MCF 10A (cell line): ENCODE results near the gene HCRTR1. TPM values are rescaled to one million over a fixed set of nuclear protein-coding genes. Genes with fewer than 3 reads are reported as not detected.

ENCODE experiments used
- BruUV-seq: library from RNA; stranded (reverse); fragments of 400-500 nt; replicated peaks from 2 replicates; lab custom pipeline; 2021; lab: Mats Ljungman, UMichigan
- CTCF ChIA-PET: fragments of 300-600 bp; sonication (Branson Sonifier 250); formaldehyde crosslinking; extraction: SDS; loops from one replicate; lab custom pipeline; 2021; ENCODE audit warnings: antibody characterized with exemption, inconsistent platforms; lab: Yijun Ruan, JAX
- POLR2A ChIA-PET: fragments of 300-600, 350-650 bp; sonication (Branson Sonifier 250); formaldehyde crosslinking; extraction: SDS; loops from one replicate; lab custom pipeline; 2020; ENCODE audit warnings: antibody characterized with exemption, inconsistent platforms; lab: Yijun Ruan, JAX
- DNase-seq: peaks from one replicate; pipeline ENCODE4 v3.0.0-alpha.2; 2018; ENCODE audit not compliant: unreplicated experiment
- H3K27ac Mint-ChIP-seq: one replicate; pipeline ENCODE4 v1.8.0; 2022; ENCODE audit warnings: mild to moderate bottlenecking, low read depth, mixed read lengths; ENCODE audit not compliant: unreplicated experiment
- H3K27me3 Mint-ChIP-seq: one replicate; pipeline ENCODE4 v1.8.0; 2022; ENCODE audit warnings: mixed read lengths; ENCODE audit not compliant: insufficient read depth, unreplicated experiment
- H3K36me3 Mint-ChIP-seq: one replicate; pipeline ENCODE4 v1.8.0; 2022; ENCODE audit warnings: mild to moderate bottlenecking, moderate library complexity, mixed read lengths; ENCODE audit not compliant: insufficient read depth, unreplicated experiment
- H3K4me1 Mint-ChIP-seq: one replicate; pipeline ENCODE4 v1.8.0; 2022; ENCODE audit warnings: mixed read lengths; ENCODE audit not compliant: insufficient read depth, unreplicated experiment
- H3K4me3 Mint-ChIP-seq: one replicate; pipeline ENCODE4 v1.8.0; 2022; ENCODE audit warnings: mild to moderate bottlenecking, moderate library complexity, mixed read lengths; ENCODE audit not compliant: unreplicated experiment
- H3K9me3 Mint-ChIP-seq: one replicate; pipeline ENCODE4 v1.8.0; 2022; ENCODE audit warnings: mixed read lengths; ENCODE audit not compliant: unreplicated experiment
- CTCF ChIP-seq: fragments of 200-600 bp; IDR thresholded peaks from one replicate; pipeline ENCODE4 v1.8.0; 2022; ENCODE audit warnings: antibody characterized with exemption, mild to moderate bottlenecking; ENCODE audit not compliant: unreplicated experiment
- intact Hi-C: fragments of 100-400 bp; cut with micrococcal nuclease; formaldehyde crosslinking; loops from 2 replicates; pipeline ENCODE4 v1.14.1; 2022
- total RNA-seq: library from RNA; stranded (reverse); gene quantifications from 2 replicates; pipeline ENCODE4 v1.2.3, GENCODE V29; 2022

Gene HCRTR1
- total RNA-seq, 1 experiment from 2014 or later: not detected

DNA sequence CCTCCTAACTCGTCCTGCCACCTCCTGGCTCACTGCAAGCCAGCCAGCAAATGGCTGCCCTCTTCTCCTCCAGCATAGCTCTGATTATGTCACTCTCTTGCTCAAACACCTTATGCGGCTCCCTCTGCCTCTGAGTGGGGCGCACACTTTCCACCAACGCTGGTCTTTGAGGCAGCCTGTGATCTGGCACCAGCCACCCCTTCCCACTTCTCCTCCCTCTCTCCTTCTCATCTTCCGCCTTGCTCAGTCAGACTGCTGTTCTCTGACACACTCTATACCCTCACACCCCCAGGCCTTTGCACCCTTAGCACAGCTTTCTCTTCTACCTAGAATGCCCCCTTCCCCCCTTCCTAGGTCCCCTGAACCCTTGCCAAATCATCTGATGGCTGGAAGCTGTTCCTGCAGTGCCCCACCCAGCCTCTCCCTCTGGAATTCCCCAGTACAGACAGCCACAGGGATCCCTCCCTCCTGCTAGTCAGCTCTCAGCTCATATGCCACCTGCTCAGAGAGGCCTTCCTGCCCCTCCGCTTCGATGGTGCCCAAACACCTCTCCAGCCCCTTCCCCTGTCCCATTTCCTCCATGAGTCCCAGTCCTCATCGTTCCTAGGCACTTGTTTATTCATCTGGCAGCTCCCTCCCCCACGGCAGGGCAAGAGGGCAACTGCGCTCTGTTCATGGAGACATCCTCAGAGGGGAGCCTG lies 48.9 kb downstream of the HCRTR1 start:
- BruUV-seq: no TSS peak
- Mint-ChIP-seq H3K36me3 (peaks cover 29% of the 10 kb centered on the region), H3K27ac (peak overlapping the region; percentile 67), H3K27me3 (no peaks in the 10 kb centered on the region), H3K4me3 (peak overlapping the region; percentile 44), H3K4me1 (peaks cover 45% of the 10 kb centered on the region), H3K9me3 (no peaks in the 10 kb centered on the region)
- no peak for TF ChIP-seq CTCF
- intact Hi-C loops: loop anchor here (1.0 to 10.0 kb wide), 3 partner anchors 35 to 298 kb away; no protein-coding TSS in a partner anchor
- POLR2A ChIA-PET: interaction anchor here (0.6 to 5.2 kb wide), 23 partner anchors 10 to 298 kb away, joined by 3 to 44 read pairs (median 4); partner anchors contain the start of genes COL16A1, PEF1 and PTP4A2
- DNase-seq: peak; percentile 87
- CTCF ChIA-PET: interaction anchor here (0.5 to 7.7 kb wide), 17 partner anchors 16 to 395 kb away, joined by 3 to 96 read pairs (median 4); no protein-coding TSS in a partner anchor

- ChIA-PET CTCF (interaction anchor here (0.5 to 7.7 kb wide), 14 partner anchors 19 to 567 kb away, joined by 3 to 96 read pairs (median 4); no protein-coding TSS in a partner anchor), POLR2A (interaction anchor here (0.7 to 5.2 kb wide), 18 partner anchors 11 to 297 kb away, joined by 3 to 44 read pairs (median 4); partner anchors contain the start of genes PEF1 and PTP4A2)
- intact Hi-C loops: loop anchor here (10.0 kb wide), 1 partner anchor 298 kb away; no protein-coding TSS in a partner anchor
- peaks cover 45% of the 10 kb centered on the region for H3K4me1 Mint-ChIP-seq
- H3K4me3 Mint-ChIP-seq: no peak overlapping the region
- peak overlapping the region; percentile 67 for H3K27ac Mint-ChIP-seq
- H3K36me3 Mint-ChIP-seq: peaks cover 23% of the 10 kb centered on the region
- H3K27me3 Mint-ChIP-seq: no peaks in the 10 kb centered on the region
- DNase-seq: no peak
- H3K9me3 Mint-ChIP-seq: no peaks in the 10 kb centered on the region
- BruUV-seq: no TSS peak
- TF ChIP-seq CTCF: no peak
Measured at GRCh38 chr1:31667065-31667785, 49.7 kb downstream of the HCRTR1 start.

DNA sequence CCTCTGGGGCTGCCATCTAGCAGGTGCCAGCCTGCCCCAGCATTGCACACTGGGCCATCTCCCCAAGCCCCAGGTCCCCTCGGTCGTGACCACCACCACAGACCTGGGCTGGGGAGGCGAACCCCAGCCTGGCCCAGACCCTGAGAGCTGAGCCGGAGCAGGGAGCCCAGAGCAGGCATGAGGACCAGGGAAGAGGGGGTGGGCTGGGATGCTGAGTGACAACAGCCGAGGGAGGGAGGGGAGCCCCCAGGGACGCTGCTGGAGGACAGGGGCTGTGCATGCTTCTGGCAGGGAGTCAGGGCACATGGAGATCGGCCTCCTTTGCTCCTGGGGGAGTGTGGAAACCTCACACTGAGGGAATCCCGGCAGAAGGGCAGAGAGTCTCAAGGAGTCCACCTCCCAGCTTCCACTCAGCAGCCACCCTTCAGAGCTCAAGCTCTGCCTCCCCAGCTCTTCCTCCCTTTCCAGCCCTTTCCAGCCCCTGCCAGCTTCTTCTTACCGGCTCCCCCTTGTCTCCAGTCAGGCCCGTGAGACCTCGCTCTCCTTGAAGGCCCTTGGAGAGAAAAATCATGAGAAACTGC lies 50.9 kb downstream of the HCRTR1 start:
- H3K4me3 Mint-ChIP-seq: no peak overlapping the region
- H3K27me3 Mint-ChIP-seq: no peaks in the 10 kb centered on the region
- peaks cover 23% of the 10 kb centered on the region for H3K36me3 Mint-ChIP-seq
- DNase-seq: no peak
- no peak for TF ChIP-seq CTCF
- no peaks in the 10 kb centered on the region for H3K9me3 Mint-ChIP-seq
- intact Hi-C loops: loop anchor here (10.0 kb wide), 1 partner anchor 296 kb away; no protein-coding TSS in a partner anchor
- ChIA-PET POLR2A (interaction anchor here (0.9 to 2.5 kb wide), 4 partner anchors 24 to 136 kb away, joined by 3 to 9 read pairs (median 4); partner anchors contain the start of gene PEF1), CTCF (interaction anchor here (0.5 to 7.7 kb wide), 6 partner anchors 20 to 296 kb away, joined by 3 to 96 read pairs (median 4); no protein-coding TSS in a partner anchor)
- no TSS peak for BruUV-seq
- H3K4me1 Mint-ChIP-seq: peaks cover 45% of the 10 kb centered on the region
- no peak overlapping the region for H3K27ac Mint-ChIP-seq
